Stimulated activated CD4-positive, alpha-beta T cell treated with anti-CD3 and anti-CD28 coated beads, Interleukin-15, amount 100 ng/mL, for 1 hour (primary cell): ENCODE data around the gene TUBB4A.
A peak's percentile ranks its signal among the peaks of the same experiment; 100 is the strongest.
"Not testable (repeated sequence)": the region's sequence is repeated elsewhere in the genome, so short reads cannot be mapped to it uniquely, and the experiment has no call there.

Experiments used
- DNase-seq, 2 donors: peaks; one replicate each; pipeline ENCODE4 v3.0.0-alpha.2; 2020; ENCODE audit warnings: low read depth in 1 of 2, low spot score in 1 of 2

The TUBB4A gene

DNA sequence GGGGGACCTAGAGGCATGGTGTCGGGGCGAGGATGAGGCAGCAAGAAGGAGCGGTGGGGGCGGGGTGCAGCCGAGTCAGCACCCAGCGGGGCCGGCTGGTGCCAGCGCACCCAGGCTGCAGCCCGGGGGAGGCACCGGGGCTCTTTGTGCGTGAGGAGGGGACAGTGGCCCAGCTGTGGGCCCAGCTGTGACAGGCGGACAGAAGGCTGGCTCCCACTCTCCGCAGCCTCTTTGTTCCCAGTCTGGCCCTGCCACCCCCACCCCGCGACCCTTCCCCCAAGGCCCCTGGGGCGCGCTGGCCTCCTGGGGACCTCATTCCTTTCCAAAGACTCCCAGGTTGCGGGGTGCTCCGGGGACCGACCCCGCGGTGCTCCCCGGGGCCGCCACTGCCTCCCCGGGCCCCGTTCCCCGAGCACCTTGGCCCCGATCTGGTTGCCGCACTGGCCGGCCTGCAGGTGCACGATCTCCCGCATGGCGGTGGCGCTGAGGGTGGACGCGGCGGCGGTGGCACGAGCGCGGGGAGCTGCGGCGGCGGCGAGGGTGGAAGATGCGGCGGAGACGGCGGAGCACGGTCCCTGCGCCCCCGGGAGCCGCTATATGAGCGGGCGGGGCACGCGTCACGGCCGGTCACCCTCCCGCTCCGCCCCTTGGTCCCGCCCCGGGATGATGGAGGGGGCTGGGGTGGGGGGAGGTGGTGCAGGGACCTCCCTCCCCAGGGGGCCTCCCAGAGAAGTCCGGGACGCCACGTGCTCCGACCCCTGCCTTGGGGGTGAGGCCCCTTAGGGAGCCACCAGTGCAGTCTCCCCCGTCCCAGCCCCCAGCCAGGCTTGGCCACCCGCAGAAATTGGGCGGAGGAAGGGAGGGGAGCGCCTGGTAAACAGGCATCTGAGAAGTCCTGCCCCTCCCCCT, at the start of gene TUBB4A:
TSS of gene TUBB4A (minus strand) at position 570 of the 909 bp plus-strand sequence. CDS start at position 473, 97 bp downstream.
- peak in 1 of 2 donors; percentile 38 for DNase-seq

DNA sequence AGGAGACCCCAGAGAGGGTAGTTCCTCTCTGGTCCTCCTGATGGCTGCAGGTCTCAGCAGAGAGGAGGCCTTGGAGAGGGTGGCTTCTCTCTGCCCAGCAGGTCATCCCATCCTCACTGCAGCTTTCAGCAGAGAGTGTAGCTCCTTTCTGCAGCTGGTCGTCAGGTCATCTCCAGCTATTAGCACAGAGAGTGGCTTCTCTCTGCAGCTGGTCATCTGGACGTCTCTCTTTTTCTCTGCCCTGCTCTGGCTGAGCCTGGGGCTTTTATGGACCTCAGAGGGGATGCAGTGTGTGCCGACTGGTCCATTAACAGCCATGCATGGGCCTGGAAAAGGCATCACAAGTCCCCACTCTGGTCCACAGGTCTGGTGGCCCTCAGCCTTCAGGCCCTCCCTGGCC, 49.0 kb upstream of the TUBB4A start:
- no peak for DNase-seq

DNA sequence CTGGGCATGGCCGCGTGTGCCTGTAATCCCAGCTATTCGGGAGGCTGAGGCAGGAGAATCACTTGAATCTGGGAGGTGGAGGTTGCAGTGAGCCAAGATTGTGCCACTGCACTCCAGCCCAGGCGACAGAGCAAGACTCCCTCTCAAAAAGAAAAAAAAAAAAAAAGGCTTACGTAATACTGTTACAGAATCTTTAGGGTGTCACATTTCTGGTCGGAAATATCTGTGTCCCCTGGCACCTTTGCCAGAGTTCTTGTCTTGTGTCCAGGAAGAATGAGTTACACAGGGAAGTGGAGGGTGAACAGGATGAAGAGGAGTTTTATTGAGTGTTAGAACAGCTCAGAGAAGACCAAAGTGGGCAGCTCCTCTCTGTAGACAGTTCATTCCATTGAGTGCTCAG, 48.6 kb upstream of the TUBB4A start:
- not testable (repeated sequence) for DNase-seq

DNA sequence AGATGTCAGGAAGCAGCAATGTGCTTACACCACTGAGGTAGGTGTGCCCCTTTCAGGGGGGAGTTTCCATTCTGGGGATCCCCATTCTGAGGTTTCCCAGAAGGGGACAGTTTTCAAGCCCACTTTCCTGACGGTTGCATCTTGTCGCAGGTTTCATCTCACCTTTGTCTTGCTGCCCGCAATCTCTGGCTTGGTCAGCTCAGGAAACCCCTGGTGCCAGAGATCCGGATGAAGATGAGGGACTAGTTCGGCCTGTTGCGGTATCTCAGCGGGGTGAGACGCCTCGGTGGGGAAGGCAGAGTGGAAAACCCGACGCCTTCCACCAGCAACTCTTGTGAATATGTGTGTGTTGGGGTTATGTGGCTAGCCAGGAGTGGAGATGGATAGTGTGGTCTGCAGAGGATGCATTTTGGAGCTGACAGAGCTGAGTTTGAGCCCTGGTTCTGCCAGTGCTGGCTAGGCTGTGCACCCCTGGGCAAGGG, 41.8 kb upstream of the TUBB4A start:
- no peak for DNase-seq

DNA sequence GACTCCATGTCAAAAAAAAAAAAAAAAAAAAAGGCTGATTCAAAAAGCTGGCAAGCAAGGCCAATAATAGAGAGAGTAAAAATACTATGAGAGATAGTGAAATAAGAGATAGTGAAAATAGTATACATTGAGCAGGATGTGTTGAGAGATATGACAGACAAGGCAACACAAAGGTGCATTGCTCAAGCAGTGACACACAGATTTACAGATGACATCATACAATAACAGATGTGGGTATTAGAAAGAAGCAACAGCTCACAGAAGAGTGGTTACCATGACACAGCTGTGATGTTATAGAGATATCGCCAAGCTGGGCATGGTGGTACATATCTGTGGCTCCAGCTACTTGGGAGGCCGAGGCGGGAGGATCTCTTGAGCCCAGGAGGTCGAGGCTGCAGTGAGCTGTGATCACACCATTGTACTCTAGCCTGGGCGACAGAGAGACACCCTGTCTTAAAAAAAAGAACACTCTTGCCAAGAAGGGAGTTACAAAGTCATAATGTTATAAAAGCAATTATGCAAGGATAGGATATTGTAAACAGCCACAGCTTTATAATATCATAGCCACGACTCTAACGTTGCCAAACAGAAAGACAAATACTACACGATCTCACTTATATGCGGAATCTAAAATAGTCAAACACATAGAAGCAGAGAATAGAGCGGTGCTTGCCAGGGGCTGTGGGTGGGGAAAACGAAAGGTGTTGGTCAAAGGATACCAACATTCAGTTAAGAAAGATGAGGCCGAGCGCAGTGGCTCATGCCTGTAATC, 39.0 kb upstream of the TUBB4A start:
- DNase-seq, result no peak

DNA sequence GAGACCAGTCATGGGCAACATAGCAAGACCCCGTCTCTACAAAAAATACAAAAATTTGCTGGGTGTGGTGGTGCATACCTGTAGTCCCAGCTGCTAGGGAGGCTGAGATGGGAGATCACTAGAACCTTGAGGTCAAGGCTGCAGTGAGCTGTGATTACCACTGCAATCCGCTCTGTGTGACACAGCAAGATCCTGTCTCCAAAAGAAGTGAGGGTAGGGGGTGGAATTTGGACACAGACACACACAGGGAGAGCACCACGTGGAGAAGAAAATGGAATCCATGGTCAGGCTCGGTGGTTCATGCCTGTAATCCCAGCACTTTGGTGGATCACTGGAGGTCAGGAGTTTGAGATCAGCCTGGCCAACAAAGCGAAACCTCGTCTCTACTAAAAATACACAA, 37.4 kb upstream of the TUBB4A start:
- DNase-seq, result no peak

DNA sequence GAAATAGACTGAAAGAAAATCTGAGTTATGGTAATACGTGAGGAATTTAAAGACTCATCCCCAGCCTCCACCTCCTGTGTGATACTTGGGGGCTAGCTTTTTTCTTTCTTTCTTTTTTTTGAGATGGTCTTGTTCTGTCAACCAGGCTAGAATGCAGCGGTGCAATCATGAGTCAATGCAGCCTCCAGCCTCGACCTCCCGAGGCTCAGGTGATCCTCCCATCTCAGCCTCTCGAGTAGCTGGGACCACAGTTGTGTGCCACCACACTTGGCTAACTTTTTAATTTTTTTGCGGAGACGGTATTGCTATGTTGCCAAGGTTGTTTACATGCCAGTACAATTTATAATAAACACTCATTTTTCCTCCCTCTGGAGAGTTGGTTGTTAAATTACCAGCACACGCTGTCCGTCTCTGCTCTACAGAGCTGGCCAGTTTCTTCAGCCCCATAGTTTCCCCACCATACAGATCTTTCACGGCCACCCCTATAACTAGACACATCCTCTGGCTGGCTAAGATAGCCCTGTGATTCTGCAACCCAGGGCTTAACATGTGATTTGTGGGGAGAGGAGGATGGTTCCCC, 33.5 kb upstream of the TUBB4A start:
- DNase-seq, result no peak

DNA sequence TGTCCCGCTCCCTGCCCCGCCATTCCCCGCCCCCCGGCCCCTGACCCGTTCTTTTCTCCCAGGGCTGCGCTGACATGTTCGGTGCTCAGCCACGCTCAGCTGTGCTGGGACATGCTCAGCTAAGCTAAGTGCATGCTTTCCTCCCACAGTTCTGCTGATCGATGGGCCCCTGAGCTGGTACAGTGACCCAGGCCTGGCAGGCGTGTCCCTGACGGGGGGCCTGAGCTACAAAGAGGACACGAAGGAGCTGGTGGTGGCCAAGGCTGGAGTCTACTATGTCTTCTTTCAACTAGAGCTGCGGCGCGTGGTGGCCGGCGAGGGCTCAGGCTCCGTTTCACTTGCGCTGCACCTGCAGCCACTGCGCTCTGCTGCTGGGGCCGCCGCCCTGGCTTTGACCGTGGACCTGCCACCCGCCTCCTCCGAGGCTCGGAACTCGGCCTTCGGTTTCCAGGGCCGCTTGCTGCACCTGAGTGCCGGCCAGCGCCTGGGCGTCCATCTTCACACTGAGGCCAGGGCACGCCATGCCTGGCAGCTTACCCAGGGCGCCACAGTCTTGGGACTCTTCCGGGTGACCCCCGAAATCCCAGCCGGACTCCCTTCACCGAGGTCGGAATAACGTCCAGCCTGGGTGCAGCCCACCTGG, 32.5 kb upstream of the TUBB4A start:
- DNase-seq, result no peak

DNA sequence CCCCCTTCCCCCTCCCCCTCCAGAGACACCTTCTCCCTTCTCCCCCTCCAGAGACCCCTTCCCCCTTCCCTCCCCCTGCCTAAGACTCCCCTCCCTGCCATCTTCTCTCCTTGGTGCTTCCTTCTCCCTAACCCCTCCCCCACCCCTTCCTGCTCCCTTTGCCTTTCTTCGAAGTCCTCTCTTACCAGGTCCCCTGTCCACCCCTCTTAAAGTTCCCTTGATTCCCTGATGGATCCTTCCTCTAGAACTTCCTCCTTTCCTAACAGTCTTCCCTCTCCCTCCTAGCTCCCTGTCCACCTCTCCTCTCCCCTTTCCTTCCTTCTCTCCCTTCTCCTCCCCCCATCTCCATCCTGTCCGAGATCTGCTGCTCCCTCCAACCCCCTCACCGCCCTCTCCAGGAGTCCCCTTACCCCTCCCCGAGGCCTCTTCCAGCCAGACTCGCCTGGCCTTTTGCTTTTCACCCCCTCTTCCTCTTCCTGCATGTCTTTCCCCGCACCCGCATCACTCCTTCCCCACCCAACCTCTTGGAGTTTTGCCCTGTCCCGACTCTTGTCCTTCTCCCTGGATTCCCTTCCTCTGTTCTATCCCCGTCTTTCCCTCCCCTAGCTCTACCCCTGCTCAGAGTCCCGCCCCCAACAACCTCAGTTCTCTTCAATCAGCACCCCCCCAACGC, 31.8 kb upstream of the TUBB4A start:
- DNase-seq, result no peak

DNA sequence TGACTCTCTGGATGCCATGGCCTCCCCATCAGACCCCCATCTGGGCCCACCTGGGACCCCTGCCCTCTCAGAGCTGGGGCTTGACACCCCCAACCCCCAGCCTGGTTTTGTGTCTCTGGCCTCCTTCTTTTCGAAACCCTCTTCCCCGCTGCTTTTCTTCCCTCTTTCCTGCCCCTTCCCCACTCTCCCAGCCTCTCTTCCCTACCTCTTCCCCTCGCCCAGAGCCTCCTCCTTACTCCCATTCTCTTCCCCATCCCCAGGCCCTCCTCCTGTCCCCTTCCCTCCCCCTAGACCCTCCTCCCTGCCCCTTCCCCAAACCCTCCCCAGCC, 30.9 kb upstream of the TUBB4A start:
- no peak for DNase-seq

DNA sequence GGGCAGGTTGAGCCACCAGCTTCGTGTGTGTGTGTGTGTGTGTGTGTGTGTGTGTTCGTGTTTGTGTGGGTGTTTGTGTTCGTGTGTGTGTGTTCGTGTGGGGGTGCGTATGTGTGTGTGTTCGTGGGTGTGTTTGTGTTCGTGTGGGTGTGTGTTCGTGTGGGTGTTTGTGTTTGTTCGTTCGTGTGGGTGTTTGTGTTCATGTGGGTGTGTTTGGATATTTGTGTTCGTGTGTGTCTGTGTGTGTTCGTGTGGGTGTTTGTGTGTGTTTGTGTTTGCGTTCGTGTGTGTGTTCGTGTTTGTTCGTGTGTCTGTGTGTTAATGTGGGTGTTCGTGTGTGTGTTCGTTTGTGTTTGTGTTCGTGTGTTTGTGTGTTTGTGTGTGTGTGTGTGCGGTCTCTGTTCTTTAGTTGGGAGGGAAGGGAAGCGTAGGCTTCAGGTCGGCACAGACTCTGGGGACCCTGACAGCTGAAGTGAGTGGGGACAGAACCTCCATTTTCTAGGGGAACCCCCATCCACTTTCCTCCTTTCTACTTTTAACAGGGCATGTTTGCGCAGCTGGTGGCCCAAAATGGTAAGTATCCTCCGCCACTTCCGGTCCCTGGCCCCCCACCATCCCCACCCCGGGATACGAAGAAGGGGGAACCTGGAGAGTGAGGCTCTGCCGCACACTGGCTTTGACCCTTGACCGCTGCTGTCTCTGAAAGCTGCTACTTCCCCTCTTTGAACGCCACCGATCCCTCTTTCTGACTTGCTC, 30.3 kb upstream of the TUBB4A start:
- no peak for DNase-seq

DNA sequence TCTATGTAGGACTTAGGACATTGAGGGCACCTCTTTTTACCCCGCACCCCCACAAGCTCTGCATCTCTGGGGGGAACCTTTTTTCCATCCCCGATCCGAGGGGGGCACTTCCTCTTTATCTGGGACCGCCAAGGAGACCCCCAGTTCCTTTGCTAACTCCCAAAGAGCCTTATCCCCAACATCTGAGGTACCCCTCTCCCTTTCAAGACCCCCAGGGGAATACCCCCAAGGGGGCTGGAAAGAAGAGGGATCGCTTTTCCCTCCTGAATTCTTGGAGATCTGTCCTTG, 29.8 kb upstream of the TUBB4A start:
- no peak for DNase-seq

DNA sequence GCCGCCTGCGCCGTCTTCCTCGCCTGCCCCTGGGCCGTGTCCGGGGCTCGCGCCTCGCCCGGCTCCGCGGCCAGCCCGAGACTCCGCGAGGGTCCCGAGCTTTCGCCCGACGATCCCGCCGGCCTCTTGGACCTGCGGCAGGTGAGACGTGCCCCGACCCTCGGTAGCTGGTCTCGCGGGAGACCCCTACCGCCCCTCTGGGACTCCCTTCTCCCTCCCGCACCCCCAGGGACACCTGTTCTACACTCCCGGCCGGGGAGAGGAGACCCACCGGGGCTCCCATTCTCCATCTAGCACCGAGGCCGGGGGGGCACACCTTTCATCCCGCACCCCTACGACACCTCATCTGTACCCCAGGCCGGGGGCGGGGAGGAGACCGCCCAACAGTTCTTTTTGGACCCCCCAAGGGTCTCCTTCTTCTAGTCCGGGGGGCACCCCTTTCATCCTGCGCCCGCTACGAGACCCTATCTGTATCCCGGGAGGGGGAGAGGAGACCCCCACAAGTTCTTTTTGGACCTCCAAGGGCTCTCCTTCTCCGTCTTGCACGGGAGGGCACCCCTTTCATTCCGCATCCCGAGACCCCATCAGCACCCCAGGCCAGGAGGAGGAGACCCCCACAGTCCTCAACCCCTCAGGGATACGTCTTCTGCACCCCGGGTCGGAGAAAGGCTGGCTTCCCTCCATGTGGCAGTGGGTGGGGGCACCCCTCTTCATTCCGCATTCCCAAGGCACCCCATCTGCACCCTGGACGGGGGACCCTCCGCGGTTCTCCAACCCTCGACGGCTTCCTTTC, 29.2 kb upstream of the TUBB4A start:
- DNase-seq, result no peak

DNA sequence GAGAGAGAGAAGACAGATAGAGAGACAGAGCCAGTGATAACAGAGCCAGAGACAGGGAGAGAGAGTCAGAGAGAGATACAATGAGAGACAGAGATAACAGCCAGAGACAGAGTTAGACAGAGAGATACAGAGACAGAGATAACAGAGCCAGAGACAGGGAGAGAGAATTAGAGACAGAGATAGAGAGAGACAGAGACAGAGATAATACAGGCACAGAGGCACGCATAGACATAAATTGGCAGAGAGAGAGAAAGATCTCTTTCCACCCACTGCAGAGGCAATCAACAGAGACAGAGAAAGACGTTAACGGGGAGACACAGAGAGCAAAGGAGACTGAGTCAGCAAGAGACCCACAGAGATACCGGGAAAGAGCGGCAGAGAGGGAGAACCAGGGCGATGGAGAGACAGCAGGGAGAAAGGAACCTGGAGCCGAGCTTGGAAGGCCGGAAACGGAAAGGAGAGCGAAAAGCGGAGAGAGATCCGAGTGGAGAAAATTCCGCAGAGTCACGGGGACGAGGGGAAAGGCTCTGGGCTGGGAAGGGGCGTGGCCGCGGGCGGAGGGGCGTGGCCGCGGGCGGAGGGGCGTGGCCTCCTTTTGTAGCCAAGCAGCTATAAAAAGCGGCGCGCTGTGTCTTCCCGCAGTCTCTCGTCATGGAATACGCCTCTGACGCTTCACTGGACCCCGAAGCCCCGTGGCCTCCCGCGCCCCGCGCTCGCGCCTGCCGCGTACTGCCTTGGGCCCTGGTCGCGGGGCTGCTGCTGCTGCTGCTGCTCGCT, 28.5 kb upstream of the TUBB4A start, which contains the start of gene TNFSF9:
TSS of gene TNFSF9 (plus strand) at position 641 of the 777 bp plus-strand sequence. CDS start at position 652, 11 bp downstream.
- DNase-seq, result peak; percentile 73 to 76

DNA sequence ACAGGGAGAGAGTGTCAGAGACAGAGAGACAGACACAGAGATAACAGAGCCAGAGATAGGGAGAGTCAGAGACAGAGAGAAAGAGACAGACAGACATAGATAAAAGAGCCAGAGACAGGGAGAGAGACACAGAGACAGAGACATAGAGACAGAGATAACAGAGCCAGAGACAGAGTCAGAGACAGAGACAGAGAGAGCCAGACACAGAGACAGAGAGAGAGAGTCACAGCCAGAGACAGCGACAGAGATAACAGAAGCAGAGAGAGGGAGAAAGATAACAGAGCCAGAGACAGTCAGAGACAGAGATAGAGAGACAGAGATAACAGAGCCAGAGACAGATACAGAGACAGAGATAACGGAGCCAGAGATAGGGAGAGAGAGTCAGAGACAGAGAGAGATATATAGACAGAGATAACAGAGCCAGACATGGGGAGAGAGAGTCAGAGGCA, 27.9 kb upstream of the TUBB4A start:
- no peak for DNase-seq

DNA sequence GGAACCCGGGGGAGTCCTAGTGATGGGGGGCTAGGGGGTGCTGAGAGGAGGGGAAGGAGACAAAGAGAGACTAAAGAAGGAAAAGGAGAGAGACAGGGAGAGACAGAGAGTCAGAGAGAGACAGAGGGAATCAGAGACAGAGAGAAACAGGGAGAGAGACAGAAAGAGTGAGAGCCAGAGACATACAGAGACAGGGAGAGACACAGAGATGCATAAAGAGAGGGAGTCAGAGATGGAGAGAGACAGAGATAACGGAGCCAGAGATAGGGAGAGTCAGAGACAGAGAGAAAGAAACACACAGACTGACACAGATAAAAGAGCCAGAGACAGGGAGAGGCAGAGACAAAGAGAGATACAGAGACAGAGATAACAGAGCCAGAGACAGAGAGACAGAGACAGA, 27.2 kb upstream of the TUBB4A start:
- DNase-seq, result no peak

DNA sequence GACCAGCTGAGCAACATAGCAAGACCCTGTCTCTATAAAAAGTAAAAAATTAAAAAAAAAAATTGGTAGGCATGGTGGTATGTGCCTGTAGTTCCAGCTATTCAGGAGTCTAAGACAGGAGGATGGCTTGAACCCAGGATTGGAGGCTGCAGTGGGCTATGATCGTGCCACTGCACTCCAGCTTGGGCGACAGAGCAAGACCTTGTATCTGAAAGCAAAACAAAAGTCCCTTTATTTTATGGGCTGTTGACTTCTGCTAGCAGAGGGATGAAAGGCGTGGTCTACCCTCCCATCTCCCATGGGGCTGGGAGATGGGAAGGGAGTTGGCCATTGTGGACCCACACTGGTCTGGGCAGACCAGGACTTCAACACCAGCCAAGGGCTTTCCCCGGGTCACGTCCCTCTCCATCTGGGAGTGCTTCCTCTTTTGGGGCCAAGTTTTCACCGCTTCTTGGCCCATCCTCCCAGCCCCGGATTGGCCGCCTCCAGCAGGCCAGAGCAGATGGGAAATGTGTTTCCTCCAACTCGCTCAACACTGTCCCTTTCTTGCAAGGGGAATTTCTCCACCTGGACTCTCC, 26.5 kb upstream of the TUBB4A start:
- DNase-seq, result no peak

DNA sequence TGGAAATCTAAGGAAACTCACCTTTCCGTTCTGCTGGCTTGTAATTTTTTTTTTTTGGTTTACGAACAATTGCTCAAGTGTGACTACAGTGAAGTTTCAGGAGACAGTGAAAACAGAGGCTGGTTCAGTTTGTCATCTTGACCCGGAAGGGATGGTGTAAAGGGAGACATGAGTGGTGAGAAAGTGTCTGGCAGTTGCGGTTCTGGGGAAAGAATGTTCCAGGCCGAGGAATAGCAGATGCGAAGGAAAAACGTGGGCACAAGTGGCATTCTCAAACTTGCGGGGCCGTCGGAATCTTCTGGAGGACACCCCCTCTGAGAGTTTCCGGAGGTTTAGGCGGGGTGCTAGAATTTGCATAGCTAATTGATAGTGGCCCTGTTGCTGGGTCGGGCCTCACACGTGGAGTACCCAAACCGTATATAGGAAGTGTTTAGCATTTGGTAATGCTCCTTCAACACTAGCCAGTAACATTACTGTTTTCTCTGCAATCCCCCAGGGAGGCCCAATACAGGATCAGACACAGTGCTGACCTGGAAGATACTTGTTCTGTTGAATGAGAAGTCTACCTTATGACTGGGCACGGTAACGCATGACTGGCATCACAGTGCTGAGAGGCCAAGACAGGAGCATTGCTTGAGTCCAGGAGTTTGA, 25.9 kb upstream of the TUBB4A start:
- no peak for DNase-seq
